OCI-LY7 (cell line): ENCODE measurements around the gene SLC22A8. TPM values are rescaled to one million over a fixed set of nuclear protein-coding genes. Genes with fewer than 3 reads are reported as not detected.
A peak's percentile ranks its signal among the peaks of the same experiment; 100 is the strongest.

ENCODE experiments used
- BruUV-seq: library from RNA; stranded (reverse); fragments of 400-500 nt; replicated peaks from 2 replicates; lab custom pipeline; 2021; lab: Mats Ljungman, UMichigan
- CTCF ChIA-PET: fragments of 300-600 bp; sonication (Branson Sonifier 250); formaldehyde crosslinking; loops from one replicate; lab custom pipeline; 2022; ENCODE audit warnings: antibody characterized with exemption; ENCODE audit not compliant: unreplicated experiment; lab: Charles Lee
- POLR2A ChIA-PET: fragments of 300-600 bp; sonication (Branson Sonifier 250); formaldehyde crosslinking; loops from one replicate; lab custom pipeline; 2022; ENCODE audit warnings: antibody characterized with exemption; lab: Charles Lee
- DNase-seq: peaks from one replicate; pipeline ENCODE4 v3.0.0-alpha.2; 2015; ENCODE audit warnings: low spot score
- H2AFZ ChIP-seq: fragments of 200-600 bp; sonication (generic), shearing (Covaris generic); 2 replicates; pipeline ENCODE4 v1.6.1; 2014; ENCODE audit warnings: mild to moderate bottlenecking, antibody characterized with exemption, low read length, moderate library complexity
- H3K27ac ChIP-seq: fragments of 200-600 bp; sonication (generic); 2 replicates; pipeline ENCODE4 v1.5.1; 2014; ENCODE audit warnings: mixed run types, low read depth, mild to moderate bottlenecking, moderate library complexity, low read length, inconsistent platforms; ENCODE audit not compliant: poor library complexity, severe bottlenecking
- H3K36me3 ChIP-seq: fragments of 200-600 bp; sonication (generic); 2 replicates; pipeline ENCODE4 v1.6.1; 2014; ENCODE audit warnings: mild to moderate bottlenecking, antibody characterized with exemption, low read length, moderate library complexity, mixed read lengths; ENCODE audit not compliant: insufficient read depth
- H3K4me1 ChIP-seq: fragments of 200-600 bp; sonication (generic); 2 replicates; pipeline ENCODE4 v1.5.1; 2014; ENCODE audit warnings: mild to moderate bottlenecking, low read length; ENCODE audit not compliant: insufficient read depth, poor library complexity, severe bottlenecking
- H3K4me2 ChIP-seq: fragments of 200-600 bp; sonication (generic); 2 replicates; pipeline ENCODE4 v1.6.1; 2014; ENCODE audit warnings: mild to moderate bottlenecking, low read length
- H3K4me3 ChIP-seq: fragments of 200-600 bp; sonication (generic); 2 replicates; pipeline ENCODE4 v1.5.1; 2014; ENCODE audit warnings: mild to moderate bottlenecking, low read depth, low read length; ENCODE audit not compliant: poor library complexity, severe bottlenecking
- H3K79me2 ChIP-seq: fragments of 200-600 bp; sonication (generic); 2 replicates; pipeline ENCODE4 v1.6.1; 2016; ENCODE audit warnings: low read depth, mild to moderate bottlenecking, low read length, moderate library complexity, mixed read lengths; ENCODE audit not compliant: insufficient read depth
- H3K9me2 ChIP-seq: fragments of 200-600 bp; sonication (generic); 2 replicates; pipeline ENCODE4 v1.6.1; 2016; ENCODE audit warnings: mild to moderate bottlenecking, low read length, mixed read lengths; ENCODE audit not compliant: insufficient read depth
- H3K9me3 ChIP-seq: fragments of 200-600 bp; sonication (generic); 2 replicates; pipeline ENCODE4 v1.6.1; 2014; ENCODE audit warnings: mild to moderate bottlenecking, mixed run types, low read length, mixed read lengths
- H4K20me1 ChIP-seq: fragments of 200-600 bp; sonication (generic); 2 replicates; pipeline ENCODE4 v1.6.1; 2014; ENCODE audit warnings: mild to moderate bottlenecking, antibody characterized with exemption, low read length, moderate library complexity, mixed read lengths; ENCODE audit not compliant: insufficient read depth
- CTCF ChIP-seq: fragments of 200-600 bp; sonication (generic); conservative IDR thresholded peaks from 2 replicates; pipeline ENCODE4 v1.5.1; 2014; ENCODE audit warnings: mild to moderate bottlenecking, antibody characterized with exemption, low read length, moderate library complexity, mixed read lengths
- EZH2phosphoT487 ChIP-seq: fragments of 200-600 bp; sonication (generic); IDR thresholded peaks from 2 replicates; pipeline ENCODE4 v1.6.1; 2018; ENCODE audit warnings: low read depth, borderline replicate concordance, mild to moderate bottlenecking, mixed run types, antibody characterized with exemption, low read length, moderate library complexity, mixed read lengths
- intact Hi-C: fragments of 100-400 bp; cut with micrococcal nuclease; formaldehyde crosslinking; loops from one replicate; pipeline ENCODE4 v1.10.0; 2022; ENCODE audit not compliant: unreplicated experiment
- total RNA-seq, 2 experiments: library from RNA; depleted of rRNA in 1 of 2; stranded (reverse); fragments of >200 nt in 1 of 2; shearing (Covaris generic) in 1 of 2; gene quantifications; 2 replicates each; pipeline ENCODE4 v1.2.3, GENCODE V29; 2014 to 2022

Gene SLC22A8
- total RNA-seq, 2 experiments from 2014 or later, result not detected

- H3K4me3 ChIP-seq, result no peak overlapping the region
- H4K20me1 ChIP-seq, result no peaks in the 10 kb centered on the region
- no peaks in the 10 kb centered on the region for H3K79me2 ChIP-seq
- no peak overlapping the region for H3K27ac ChIP-seq
- no peaks in the 10 kb centered on the region for H3K9me3 ChIP-seq
- CTCF ChIA-PET, result interaction anchor here (1.3 kb wide), 1 partner anchor 69 kb away, joined by 3 read pairs; no protein-coding TSS in a partner anchor
- H3K4me1 ChIP-seq, result no peaks in the 10 kb centered on the region
- TF ChIP-seq CTCF, result peak; percentile 70
- TF ChIP-seq EZH2phosphoT487, result no peak
- no peak overlapping the region for H2AFZ ChIP-seq
- no peak overlapping the region for H3K4me2 ChIP-seq
- peak; percentile 38 for DNase-seq
- H3K9me2 ChIP-seq, result no peaks in the 10 kb centered on the region
- POLR2A ChIA-PET, result no interaction called here
- intact Hi-C loops, result loop anchor here (1.0 kb wide), 1 partner anchor 69 kb away; no protein-coding TSS in a partner anchor
- BruUV-seq, result no TSS peak
- H3K36me3 ChIP-seq, result no peaks in the 10 kb centered on the region
These were observed 40.7 kb downstream of the SLC22A8 start for GRCh38 chr11:62974848-62975522.

GRCh38 chr11:62965574-62965973 is 50.1 kb downstream of the SLC22A8 start:
- CTCF ChIA-PET, result no interaction called here

More at GRCh38 chr11:62965574-62965973, 50.1 kb downstream of the SLC22A8 start:
- H3K4me3 ChIP-seq, result no peak overlapping the region
- DNase-seq, result no peak
- no peak for TF ChIP-seq CTCF
- no peak for TF ChIP-seq EZH2phosphoT487
- intact Hi-C loops, result no loop called here
- no peaks in the 10 kb centered on the region for H3K9me3 ChIP-seq
- H3K79me2 ChIP-seq, result no peaks in the 10 kb centered on the region
- POLR2A ChIA-PET, result no interaction called here
- H3K36me3 ChIP-seq, result no peaks in the 10 kb centered on the region
- H3K9me2 ChIP-seq, result no peaks in the 10 kb centered on the region
- no peak overlapping the region for H2AFZ ChIP-seq
- no peak overlapping the region for H3K27ac ChIP-seq
- no peaks in the 10 kb centered on the region for H3K4me1 ChIP-seq
- no peak overlapping the region for H3K4me2 ChIP-seq
- no TSS peak for BruUV-seq
- H4K20me1 ChIP-seq, result no peaks in the 10 kb centered on the region
